ENCODE results near the gene GYPC.

DNA sequence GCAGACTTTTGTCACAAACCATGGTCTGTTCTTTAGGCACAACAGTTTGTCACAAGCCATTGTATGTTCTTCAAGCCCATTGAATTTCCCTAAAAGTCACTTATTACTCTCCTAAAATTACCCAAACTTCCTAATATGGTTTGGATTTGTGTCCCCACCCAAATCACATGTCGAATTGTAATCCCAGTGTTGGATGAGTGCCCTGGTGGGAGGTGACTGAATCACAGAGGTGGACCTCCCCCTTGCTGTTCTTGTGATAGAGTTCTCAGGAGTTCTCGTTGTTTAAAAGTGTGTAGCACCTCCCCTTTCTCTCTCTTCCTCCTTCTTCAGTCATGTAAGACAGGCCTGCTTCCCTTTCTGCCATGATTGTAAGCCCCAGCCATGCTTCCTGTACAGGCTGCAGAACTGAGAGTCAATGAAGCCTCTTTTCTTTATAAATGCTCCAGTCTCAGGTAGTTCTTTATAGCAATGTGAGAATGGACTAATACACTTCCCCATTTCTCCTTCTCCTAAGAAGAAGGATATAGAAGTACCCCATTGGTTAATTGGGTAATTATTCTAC is 11.2 kb upstream of the GYPC start:
- no peak for TF ChIP-seq CBX2 (IDR thresholded peaks at IDR 0.05; ENCODE audit: borderline replicate concordance, low read depth)
- TF ChIP-seq, protein P1, sequence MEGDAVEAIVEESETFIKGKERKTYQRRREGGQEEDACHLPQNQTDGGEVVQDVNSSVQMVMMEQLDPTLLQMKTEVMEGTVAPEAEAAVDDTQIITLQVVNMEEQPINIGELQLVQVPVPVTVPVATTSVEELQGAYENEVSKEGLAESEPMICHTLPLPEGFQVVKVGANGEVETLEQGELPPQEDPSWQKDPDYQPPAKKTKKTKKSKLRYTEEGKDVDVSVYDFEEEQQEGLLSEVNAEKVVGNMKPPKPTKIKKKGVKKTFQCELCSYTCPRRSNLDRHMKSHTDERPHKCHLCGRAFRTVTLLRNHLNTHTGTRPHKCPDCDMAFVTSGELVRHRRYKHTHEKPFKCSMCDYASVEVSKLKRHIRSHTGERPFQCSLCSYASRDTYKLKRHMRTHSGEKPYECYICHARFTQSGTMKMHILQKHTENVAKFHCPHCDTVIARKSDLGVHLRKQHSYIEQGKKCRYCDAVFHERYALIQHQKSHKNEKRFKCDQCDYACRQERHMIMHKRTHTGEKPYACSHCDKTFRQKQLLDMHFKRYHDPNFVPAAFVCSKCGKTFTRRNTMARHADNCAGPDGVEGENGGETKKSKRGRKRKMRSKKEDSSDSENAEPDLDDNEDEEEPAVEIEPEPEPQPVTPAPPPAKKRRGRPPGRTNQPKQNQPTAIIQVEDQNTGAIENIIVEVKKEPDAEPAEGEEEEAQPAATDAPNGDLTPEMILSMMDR (IDR thresholded peaks at IDR 0.05): no peak
- TF ChIP-seq POLR2A (IDR thresholded peaks at IDR 0.05; ENCODE audit: low read length): no peak
- TF ChIP-seq ESRRA (IDR thresholded peaks at IDR 0.05; ENCODE audit: borderline replicate concordance, low read length): no peak
- TF ChIP-seq HOXB13 (CRISPR knock-in tag; IDR thresholded peaks at IDR 0.05; ENCODE audit: low read depth): no peak
- no peak for TF ChIP-seq JUN (IDR thresholded peaks at IDR 0.05)
- TF ChIP-seq, protein P2, sequence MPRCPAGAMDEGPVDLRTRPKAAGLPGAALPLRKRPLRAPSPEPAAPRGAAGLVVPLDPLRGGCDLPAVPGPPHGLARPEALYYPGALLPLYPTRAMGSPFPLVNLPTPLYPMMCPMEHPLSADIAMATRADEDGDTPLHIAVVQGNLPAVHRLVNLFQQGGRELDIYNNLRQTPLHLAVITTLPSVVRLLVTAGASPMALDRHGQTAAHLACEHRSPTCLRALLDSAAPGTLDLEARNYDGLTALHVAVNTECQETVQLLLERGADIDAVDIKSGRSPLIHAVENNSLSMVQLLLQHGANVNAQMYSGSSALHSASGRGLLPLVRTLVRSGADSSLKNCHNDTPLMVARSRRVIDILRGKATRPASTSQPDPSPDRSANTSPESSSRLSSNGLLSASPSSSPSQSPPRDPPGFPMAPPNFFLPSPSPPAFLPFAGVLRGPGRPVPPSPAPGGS (IDR thresholded peaks at IDR 0.05): no peak
- TF ChIP-seq, protein P3, sequence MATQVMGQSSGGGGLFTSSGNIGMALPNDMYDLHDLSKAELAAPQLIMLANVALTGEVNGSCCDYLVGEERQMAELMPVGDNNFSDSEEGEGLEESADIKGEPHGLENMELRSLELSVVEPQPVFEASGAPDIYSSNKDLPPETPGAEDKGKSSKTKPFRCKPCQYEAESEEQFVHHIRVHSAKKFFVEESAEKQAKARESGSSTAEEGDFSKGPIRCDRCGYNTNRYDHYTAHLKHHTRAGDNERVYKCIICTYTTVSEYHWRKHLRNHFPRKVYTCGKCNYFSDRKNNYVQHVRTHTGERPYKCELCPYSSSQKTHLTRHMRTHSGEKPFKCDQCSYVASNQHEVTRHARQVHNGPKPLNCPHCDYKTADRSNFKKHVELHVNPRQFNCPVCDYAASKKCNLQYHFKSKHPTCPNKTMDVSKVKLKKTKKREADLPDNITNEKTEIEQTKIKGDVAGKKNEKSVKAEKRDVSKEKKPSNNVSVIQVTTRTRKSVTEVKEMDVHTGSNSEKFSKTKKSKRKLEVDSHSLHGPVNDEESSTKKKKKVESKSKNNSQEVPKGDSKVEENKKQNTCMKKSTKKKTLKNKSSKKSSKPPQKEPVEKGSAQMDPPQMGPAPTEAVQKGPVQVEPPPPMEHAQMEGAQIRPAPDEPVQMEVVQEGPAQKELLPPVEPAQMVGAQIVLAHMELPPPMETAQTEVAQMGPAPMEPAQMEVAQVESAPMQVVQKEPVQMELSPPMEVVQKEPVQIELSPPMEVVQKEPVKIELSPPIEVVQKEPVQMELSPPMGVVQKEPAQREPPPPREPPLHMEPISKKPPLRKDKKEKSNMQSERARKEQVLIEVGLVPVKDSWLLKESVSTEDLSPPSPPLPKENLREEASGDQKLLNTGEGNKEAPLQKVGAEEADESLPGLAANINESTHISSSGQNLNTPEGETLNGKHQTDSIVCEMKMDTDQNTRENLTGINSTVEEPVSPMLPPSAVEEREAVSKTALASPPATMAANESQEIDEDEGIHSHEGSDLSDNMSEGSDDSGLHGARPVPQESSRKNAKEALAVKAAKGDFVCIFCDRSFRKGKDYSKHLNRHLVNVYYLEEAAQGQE (IDR thresholded peaks at IDR 0.05): no peak
- TF ChIP-seq FOSB (CRISPR knock-in tag; IDR thresholded peaks at IDR 0.05): no peak
- TF ChIP-seq, protein P4, sequence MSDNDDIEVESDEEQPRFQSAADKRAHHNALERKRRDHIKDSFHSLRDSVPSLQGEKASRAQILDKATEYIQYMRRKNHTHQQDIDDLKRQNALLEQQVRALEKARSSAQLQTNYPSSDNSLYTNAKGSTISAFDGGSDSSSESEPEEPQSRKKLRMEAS (IDR thresholded peaks at IDR 0.05): no peak
- TF ChIP-seq CBX8 (IDR thresholded peaks at IDR 0.05): no peak
- TF ChIP-seq CEBPB (IDR thresholded peaks at IDR 0.05): no peak
- no peak for TF ChIP-seq RFX5 (IDR thresholded peaks at IDR 0.05)

All from A549 (cell line).